Neural cell (in vitro differentiated cells): ENCODE results near the gene PRADC1.

Experiments used
- EZH2 ChIP-seq: fragments of 200-600, 300-800 bp; shearing (Covaris generic), sonication (generic); IDR thresholded peaks from 2 replicates; pipeline ENCODE4 v1.6.1; 2014; ENCODE audit warnings: antibody characterized with exemption, low read length, borderline replicate concordance, mild to moderate bottlenecking; ENCODE audit not compliant: insufficient read depth, poor library complexity, severe bottlenecking
- SMC3 ChIP-seq: fragments of 450-650 bp; conservative IDR thresholded peaks from 2 replicates; pipeline ENCODE4 v1.6.1; 2014; ENCODE audit warnings: antibody characterized with exemption, mild to moderate bottlenecking, moderate library complexity; ENCODE audit not compliant: poor library complexity
- TF ChIP-seq, protein P1 (sequence below): IDR thresholded peaks from 2 replicates; pipeline ENCODE4 v1.6.1; 2012; ENCODE audit warnings: borderline replicate concordance
- TF ChIP-seq, protein P2 (sequence below): fragments of 450-650 bp; IDR thresholded peaks from 2 replicates; pipeline ENCODE4 v1.5.1; 2014; ENCODE audit warnings: antibody characterized with exemption, mild to moderate bottlenecking, moderate library complexity; ENCODE audit not compliant: poor library complexity, severe bottlenecking

DNA sequence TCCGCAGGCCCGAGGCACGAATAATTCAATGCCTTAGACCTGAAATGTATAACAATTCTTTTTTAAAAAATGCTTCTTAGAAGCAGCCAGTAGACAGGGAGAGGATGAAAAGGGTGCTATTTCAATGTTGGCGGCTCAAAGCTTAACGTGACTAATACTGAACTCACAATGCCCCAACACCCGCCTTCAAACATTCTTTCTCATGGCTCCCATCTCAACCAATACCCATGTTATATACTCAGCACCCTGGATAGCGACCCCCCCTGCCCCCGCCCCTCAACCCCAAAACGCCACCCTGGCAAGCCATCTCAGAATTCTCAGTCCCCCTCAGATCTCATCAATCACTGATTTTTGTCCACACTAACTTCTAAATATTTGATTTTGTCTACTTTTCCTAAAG, 46.8 kb upstream of the PRADC1 start:
- TF ChIP-seq, protein P1, sequence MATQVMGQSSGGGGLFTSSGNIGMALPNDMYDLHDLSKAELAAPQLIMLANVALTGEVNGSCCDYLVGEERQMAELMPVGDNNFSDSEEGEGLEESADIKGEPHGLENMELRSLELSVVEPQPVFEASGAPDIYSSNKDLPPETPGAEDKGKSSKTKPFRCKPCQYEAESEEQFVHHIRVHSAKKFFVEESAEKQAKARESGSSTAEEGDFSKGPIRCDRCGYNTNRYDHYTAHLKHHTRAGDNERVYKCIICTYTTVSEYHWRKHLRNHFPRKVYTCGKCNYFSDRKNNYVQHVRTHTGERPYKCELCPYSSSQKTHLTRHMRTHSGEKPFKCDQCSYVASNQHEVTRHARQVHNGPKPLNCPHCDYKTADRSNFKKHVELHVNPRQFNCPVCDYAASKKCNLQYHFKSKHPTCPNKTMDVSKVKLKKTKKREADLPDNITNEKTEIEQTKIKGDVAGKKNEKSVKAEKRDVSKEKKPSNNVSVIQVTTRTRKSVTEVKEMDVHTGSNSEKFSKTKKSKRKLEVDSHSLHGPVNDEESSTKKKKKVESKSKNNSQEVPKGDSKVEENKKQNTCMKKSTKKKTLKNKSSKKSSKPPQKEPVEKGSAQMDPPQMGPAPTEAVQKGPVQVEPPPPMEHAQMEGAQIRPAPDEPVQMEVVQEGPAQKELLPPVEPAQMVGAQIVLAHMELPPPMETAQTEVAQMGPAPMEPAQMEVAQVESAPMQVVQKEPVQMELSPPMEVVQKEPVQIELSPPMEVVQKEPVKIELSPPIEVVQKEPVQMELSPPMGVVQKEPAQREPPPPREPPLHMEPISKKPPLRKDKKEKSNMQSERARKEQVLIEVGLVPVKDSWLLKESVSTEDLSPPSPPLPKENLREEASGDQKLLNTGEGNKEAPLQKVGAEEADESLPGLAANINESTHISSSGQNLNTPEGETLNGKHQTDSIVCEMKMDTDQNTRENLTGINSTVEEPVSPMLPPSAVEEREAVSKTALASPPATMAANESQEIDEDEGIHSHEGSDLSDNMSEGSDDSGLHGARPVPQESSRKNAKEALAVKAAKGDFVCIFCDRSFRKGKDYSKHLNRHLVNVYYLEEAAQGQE: no peak
- TF ChIP-seq, protein P2, sequence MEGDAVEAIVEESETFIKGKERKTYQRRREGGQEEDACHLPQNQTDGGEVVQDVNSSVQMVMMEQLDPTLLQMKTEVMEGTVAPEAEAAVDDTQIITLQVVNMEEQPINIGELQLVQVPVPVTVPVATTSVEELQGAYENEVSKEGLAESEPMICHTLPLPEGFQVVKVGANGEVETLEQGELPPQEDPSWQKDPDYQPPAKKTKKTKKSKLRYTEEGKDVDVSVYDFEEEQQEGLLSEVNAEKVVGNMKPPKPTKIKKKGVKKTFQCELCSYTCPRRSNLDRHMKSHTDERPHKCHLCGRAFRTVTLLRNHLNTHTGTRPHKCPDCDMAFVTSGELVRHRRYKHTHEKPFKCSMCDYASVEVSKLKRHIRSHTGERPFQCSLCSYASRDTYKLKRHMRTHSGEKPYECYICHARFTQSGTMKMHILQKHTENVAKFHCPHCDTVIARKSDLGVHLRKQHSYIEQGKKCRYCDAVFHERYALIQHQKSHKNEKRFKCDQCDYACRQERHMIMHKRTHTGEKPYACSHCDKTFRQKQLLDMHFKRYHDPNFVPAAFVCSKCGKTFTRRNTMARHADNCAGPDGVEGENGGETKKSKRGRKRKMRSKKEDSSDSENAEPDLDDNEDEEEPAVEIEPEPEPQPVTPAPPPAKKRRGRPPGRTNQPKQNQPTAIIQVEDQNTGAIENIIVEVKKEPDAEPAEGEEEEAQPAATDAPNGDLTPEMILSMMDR: no peak
- no peak for TF ChIP-seq EZH2
- no peak for TF ChIP-seq SMC3
